ENCODE results near the gene CTNNA3. TPM values are rescaled to one million over a fixed set of nuclear protein-coding genes. Genes with fewer than 3 reads are reported as not detected.

CTNNA3 gene
- total RNA-seq, 1 experiment from 2014 or later: 0.32 TPM

DNA sequence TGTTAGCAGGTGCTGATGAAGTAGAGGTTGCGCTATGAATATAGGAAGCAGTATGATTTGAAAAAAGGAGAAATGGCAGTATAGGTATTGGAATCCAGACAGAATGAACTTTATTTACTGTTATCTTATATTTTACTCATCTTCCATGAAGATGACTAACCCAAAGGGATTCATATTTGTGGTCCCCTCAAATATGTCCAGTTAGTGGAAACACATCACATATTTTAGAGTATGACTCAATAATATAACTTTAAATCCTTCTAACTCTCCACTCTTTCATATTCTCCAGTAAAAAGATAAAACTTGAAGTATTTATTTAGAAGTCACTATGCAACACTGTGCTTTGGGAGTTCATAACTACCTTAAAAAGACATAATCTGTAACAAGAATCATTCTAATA, 1056.6 kb downstream of the CTNNA3 start:
- intact Hi-C loops (cut with micrococcal nuclease): loop anchor here (10.0 kb wide), 1 partner anchor 285 kb away; the partner anchor contains the start of gene LRRTM3
- H3K9me2 ChIP-seq (ENCODE audit: insufficient read depth): no peaks in the 10 kb centered on the region
- H3K9me3 ChIP-seq (ENCODE audit: control insufficient read depth in 1 of 2, insufficient read depth in 1 of 2, low read depth in 1 of 2, low read length in 2 of 2): no peaks in the 10 kb centered on the region
- H3K9ac ChIP-seq (ENCODE audit: low read length): no peak overlapping the region
- ATAC-seq (no peak), DNase-seq (ENCODE audit: low read depth, low spot score) (no peak)
- no peak overlapping the region for H2AFZ ChIP-seq (ENCODE audit: low read depth, low read length, poor library complexity, severe bottlenecking)
- POLR2A ChIA-PET: no interaction called here
- no peak overlapping the region for H3K4me3 ChIP-seq (replicated peaks in 1 of 2; ENCODE audit: low read depth in 1 of 2, low read length in 2 of 2)
- no peaks in the 10 kb centered on the region for H3K36me3 ChIP-seq (ENCODE audit: control insufficient read depth in 1 of 2, insufficient read depth in 2 of 2, low read length in 2 of 2)
- TF ChIP-seq REST (IDR thresholded peaks at IDR 0.05; ENCODE audit: low read depth) (no peak), TCF7L2 (IDR thresholded peaks at IDR 0.05; ENCODE audit: borderline replicate concordance, extremely low read depth, insufficient read depth, insufficient read length) (no peak), ATF3 (IDR thresholded peaks at IDR 0.05) (no peak), SIN3A (IDR thresholded peaks at IDR 0.05; ENCODE audit: low read depth) (no peak), CBX3 (IDR thresholded peaks at IDR 0.05; ENCODE audit: low read depth) (no peak), JUND (IDR thresholded peaks at IDR 0.05) (no peak), POLR2A (IDR thresholded peaks at IDR 0.05; ENCODE audit: borderline replicate concordance, extremely low read depth, insufficient read depth, insufficient read length) (no peak), SRF (IDR thresholded peaks at IDR 0.05; ENCODE audit: low read depth) (no peak), EGR1 (IDR thresholded peaks at IDR 0.05; ENCODE audit: low read depth) (no peak)
- H3K27me3 ChIP-seq (ENCODE audit: insufficient read depth, low read length): no peaks in the 10 kb centered on the region
- no peaks in the 10 kb centered on the region for H4K20me1 ChIP-seq (ENCODE audit: insufficient read depth)
- CTCF ChIA-PET: no interaction called here
- no peak overlapping the region for H3K4me2 ChIP-seq (ENCODE audit: low read length)
- RAD21 ChIA-PET (ENCODE audit: low non-redundant PET in 1 of 2, low total read pairs in 2 of 2, uncharacterized antibody in 2 of 2, unreplicated experiment in 2 of 2): no interaction called here
- H3K79me2 ChIP-seq (ENCODE audit: insufficient read depth, low read length): no peaks in the 10 kb centered on the region
- BruUV-seq (replicated peaks): no TSS peak
- H3K4me1 ChIP-seq (ENCODE audit: control insufficient read depth in 1 of 2, insufficient read depth in 2 of 2, low read length in 2 of 2): no peaks in the 10 kb centered on the region
- H3K27ac ChIP-seq (ENCODE audit: low read depth, low read length): no peak overlapping the region
